Panc1 (cell line): ENCODE data around the gene SUV39H1.

ENCODE experiments used
- POLR2AphosphoS5 ChIP-seq: IDR thresholded peaks from 2 replicates; pipeline ENCODE4 v1.6.1; 2012; ENCODE audit warnings: mild to moderate bottlenecking, low read depth, low read length, moderate library complexity
- SIN3A ChIP-seq: IDR thresholded peaks from 2 replicates; pipeline ENCODE4 v1.6.1; 2012; ENCODE audit warnings: low read depth, mild to moderate bottlenecking, low read length, moderate library complexity, borderline replicate concordance; ENCODE audit not compliant: insufficient read depth
- TCF7L2 ChIP-seq: IDR thresholded peaks from 2 replicates; pipeline ENCODE4 v1.6.1; 2011; ENCODE audit warnings: mild to moderate bottlenecking, low read depth, low read length, inconsistent platforms
- TF ChIP-seq, protein P1 (sequence below), 2 experiments: IDR thresholded peaks; 2 replicates each; pipeline ENCODE4 v1.6.1; 2011 to 2012; ENCODE audit warnings: low read depth in 2 of 2, control low read depth in 1 of 2, low read length in 1 of 2, mild to moderate bottlenecking in 1 of 2, moderate library complexity in 1 of 2; ENCODE audit not compliant: insufficient read depth in 1 of 2
- TF ChIP-seq, protein P2 (sequence below): fragments of 450-650 bp; IDR thresholded peaks from 2 replicates; pipeline ENCODE4 v1.5.1; 2017; ENCODE audit warnings: mild to moderate bottlenecking

DNA sequence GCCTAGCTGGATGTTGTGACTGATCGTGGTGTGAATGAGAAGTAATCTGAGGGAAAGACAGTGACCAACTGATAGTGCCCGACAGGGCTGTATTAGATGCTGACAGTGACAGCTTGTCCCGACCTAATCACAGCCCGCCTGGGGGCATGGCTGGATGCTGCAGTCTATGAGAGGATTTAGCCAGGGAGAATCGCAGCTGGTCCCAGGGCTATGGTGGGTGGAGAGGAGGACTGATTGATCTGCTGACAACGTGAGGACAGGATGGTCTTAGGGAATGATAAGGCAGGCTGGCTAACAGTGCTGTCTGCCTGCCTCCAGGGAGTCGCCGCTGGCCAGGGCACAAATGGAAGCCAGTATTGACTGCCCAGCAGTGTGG lies 621 bp upstream of the SUV39H1 start:
- TF ChIP-seq, protein P1, sequence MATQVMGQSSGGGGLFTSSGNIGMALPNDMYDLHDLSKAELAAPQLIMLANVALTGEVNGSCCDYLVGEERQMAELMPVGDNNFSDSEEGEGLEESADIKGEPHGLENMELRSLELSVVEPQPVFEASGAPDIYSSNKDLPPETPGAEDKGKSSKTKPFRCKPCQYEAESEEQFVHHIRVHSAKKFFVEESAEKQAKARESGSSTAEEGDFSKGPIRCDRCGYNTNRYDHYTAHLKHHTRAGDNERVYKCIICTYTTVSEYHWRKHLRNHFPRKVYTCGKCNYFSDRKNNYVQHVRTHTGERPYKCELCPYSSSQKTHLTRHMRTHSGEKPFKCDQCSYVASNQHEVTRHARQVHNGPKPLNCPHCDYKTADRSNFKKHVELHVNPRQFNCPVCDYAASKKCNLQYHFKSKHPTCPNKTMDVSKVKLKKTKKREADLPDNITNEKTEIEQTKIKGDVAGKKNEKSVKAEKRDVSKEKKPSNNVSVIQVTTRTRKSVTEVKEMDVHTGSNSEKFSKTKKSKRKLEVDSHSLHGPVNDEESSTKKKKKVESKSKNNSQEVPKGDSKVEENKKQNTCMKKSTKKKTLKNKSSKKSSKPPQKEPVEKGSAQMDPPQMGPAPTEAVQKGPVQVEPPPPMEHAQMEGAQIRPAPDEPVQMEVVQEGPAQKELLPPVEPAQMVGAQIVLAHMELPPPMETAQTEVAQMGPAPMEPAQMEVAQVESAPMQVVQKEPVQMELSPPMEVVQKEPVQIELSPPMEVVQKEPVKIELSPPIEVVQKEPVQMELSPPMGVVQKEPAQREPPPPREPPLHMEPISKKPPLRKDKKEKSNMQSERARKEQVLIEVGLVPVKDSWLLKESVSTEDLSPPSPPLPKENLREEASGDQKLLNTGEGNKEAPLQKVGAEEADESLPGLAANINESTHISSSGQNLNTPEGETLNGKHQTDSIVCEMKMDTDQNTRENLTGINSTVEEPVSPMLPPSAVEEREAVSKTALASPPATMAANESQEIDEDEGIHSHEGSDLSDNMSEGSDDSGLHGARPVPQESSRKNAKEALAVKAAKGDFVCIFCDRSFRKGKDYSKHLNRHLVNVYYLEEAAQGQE (IDR thresholded peaks at IDR 0.05; ENCODE audit: insufficient read depth in 1 of 2, low read depth in 2 of 2, low read length in 1 of 2): no peak
- TF ChIP-seq, protein P2, sequence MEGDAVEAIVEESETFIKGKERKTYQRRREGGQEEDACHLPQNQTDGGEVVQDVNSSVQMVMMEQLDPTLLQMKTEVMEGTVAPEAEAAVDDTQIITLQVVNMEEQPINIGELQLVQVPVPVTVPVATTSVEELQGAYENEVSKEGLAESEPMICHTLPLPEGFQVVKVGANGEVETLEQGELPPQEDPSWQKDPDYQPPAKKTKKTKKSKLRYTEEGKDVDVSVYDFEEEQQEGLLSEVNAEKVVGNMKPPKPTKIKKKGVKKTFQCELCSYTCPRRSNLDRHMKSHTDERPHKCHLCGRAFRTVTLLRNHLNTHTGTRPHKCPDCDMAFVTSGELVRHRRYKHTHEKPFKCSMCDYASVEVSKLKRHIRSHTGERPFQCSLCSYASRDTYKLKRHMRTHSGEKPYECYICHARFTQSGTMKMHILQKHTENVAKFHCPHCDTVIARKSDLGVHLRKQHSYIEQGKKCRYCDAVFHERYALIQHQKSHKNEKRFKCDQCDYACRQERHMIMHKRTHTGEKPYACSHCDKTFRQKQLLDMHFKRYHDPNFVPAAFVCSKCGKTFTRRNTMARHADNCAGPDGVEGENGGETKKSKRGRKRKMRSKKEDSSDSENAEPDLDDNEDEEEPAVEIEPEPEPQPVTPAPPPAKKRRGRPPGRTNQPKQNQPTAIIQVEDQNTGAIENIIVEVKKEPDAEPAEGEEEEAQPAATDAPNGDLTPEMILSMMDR: no peak
- TF ChIP-seq TCF7L2: no peak
- no peak for TF ChIP-seq POLR2AphosphoS5
- TF ChIP-seq SIN3A: no peak
